ENCODE measurements around the gene DCAF10.
A peak's percentile ranks its signal among the peaks of the same experiment; 100 is the strongest.
"Not testable (repeated sequence)": the region's sequence is repeated elsewhere in the genome, so short reads cannot be mapped to it uniquely, and the experiment has no call there.

DCAF10 gene

GRCh38 chr9:37908698-37909186 is 108.1 kb downstream of the DCAF10 start:
- no peak for DNase-seq (ENCODE audit: low read depth in 2 of 2)

- no peak for DNase-seq (ENCODE audit: low read depth in 2 of 2)
Measured at GRCh38 chr9:37909326-37909725, 108.7 kb downstream of the DCAF10 start.

DNA sequence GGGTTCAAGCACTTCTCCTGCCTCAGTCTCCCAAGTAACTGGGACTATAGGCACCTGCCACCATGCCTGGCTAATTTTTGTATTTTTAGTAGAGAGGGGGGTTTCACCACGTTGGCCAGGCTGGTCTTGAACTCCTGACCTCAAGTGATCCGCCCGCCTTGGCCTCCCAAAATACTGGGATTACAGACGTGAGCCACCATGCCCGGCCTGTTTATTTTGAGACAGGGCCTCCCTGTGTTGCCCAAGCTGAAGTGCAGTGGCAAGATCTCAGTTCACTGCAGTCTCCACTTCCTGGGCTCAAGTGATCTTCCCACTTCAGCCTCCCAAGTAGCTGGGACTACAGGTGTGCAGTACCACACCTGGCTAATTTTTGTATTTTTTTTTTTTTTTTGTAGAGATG is 109.2 kb downstream of the DCAF10 start:
- not testable (repeated sequence) for DNase-seq (ENCODE audit: low read depth in 2 of 2)

- no peak for DNase-seq (ENCODE audit: low read depth in 2 of 2)
Measured at GRCh38 chr9:37910271-37910670, 109.7 kb downstream of the DCAF10 start.

DNA sequence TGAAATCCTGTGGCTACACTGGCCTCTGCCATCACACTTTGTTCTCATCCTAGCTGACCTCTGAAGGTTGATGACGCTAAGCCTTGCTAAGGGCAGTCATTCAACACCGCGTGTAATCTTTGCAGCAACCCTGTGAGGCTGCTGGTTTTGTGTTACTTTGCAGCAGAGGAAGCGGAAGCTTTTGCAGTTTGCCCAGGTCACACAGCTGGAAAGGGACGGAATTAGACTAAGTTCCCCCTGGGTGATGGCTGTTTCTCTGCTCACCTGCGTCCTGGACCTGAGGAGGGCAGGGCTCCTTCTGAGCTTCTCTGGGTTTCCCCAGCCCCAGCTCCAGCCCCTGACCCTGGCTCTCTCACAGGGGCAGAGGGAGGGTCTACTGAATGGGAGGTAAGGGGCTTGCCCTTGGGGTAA is 110.7 kb downstream of the DCAF10 start:
- no peak for DNase-seq (ENCODE audit: low read depth in 2 of 2)

DNA sequence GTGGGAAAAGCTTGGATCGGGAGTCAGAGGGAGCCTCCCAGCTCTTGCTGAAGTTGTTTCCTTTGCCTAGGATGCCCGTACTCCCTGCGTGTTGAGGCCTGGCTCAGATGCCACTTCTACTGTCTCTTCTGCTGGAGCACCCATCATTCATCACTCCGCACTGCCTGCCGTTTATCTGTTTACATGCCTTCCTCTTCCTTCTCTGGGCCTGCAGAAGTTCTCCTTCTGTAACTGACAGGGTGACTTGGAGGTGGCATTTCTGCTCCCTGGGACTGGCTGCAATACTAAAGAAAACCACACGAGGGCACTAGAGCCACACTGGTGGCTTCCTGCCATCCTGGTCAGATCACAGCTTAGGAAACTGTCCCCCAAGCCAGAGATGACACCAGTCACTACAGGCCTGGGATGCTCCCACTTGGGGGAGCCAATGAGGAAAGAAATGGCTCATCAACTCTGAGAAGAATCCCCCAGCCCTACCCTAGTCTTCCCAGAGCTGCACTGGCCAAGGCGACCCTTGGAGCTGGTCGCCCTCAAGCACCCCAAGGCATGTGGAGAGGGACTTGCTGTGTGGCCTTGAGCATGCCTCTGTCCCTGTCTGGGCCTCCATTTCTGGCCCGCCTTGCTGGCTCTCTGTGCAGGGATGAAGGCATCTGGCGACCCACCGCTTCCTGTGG is 113.0 kb downstream of the DCAF10 start:
- peak; percentile 49 to 75 for DNase-seq (ENCODE audit: low read depth in 2 of 2)

- no peak for DNase-seq (ENCODE audit: low read depth in 2 of 2)
Measured at GRCh38 chr9:37914154-37914551, 113.6 kb downstream of the DCAF10 start.

- DNase-seq (ENCODE audit: low read depth in 2 of 2), result no peak
Measured at GRCh38 chr9:37914701-37915358, 114.2 kb downstream of the DCAF10 start.

DNA sequence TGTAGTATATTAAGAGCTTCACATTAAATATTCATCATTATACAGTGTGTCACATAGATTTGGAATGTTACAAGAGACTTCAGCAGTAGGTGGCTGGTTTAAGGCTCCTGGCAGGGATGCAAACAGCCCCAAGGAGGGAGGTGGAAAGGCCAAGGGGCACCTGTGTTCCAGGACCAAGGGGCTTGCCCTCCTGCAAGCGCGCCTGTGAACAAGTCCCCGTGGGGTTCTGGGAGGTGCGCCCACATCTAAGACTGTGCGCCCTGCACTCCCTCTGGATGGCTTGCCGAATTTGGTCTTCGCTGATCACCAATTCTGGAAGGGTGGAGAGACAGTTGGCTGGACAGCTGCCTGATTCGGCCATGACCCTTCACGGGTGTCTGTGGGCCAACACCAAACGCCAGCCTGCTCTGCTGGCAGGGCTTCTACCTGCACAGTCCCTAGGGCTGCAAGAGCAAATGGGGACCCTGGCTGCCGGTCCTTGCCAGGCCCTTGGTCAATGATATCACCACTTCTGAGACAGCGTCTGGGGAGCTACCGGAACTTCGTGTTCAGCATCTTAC is 115.4 kb downstream of the DCAF10 start:
- DNase-seq (ENCODE audit: low read depth in 2 of 2), result no peak

DNA sequence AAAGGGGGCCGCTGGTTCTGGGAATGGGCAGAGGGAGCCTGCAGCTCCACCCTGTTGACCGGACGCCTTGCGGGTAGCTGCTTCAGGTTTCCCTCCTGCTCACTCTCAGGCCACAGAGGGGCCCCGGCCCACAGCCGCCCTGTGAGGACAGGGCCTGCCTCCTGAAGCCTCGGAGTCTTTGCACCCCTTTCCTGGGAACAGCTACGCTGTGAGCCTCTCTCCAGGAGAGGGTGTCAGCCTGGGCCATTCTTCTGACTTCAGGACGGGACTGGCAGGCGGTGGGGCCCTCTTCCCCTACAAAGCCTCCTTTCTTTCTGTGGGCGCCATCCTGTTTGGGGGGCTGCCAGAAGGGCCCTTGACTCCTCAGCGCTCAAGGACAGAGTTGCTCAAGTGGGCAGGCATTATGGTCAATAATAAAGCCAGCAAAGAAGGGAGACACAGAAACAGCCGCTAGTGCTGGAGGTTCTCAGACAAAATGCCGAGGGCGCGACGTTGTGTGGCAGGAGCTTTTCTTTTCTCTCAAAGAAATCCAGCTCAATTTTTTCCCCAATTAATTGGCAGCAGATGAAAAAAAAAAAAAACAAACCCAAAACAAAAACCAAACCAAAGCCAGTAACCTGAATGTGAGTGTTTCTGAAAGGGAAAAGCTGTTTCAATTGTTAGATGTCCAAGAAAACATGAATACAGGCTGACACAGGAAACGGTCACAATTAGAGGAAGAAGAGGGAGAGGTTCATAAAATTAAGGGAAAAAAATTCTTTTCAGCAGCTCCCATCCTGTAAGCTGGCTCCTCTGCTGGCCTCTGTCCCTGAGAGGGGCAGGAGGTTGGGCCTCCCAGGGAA is 116.1 kb downstream of the DCAF10 start:
- DNase-seq (ENCODE audit: low read depth in 2 of 2), result no peak

Data from stimulated activated CD4-positive, alpha-beta T cell treated with anti-CD3 and anti-CD28 coated beads, Interleukin-15, amount 100 ng/mL, for 48 hours (primary cell).